Activated T-cell treated with anti-CD3 and anti-CD28 coated beads, Interleukin-2, amount 50 U/mL, for 24 hours (primary cell): ENCODE measurements around the gene MADCAM1.
A peak's percentile ranks its signal among the peaks of the same experiment; 100 is the strongest.

ENCODE experiments used
- DNase-seq: peaks from one replicate; pipeline ENCODE4 v3.0.0-alpha.2; 2020
- H3K27ac Mint-ChIP-seq: 2 replicates; pipeline ENCODE4 v1.8.0; 2020; ENCODE audit warnings: mild to moderate bottlenecking, mixed read lengths
- H3K27me3 Mint-ChIP-seq: 2 replicates; pipeline ENCODE4 v1.8.0; 2020; ENCODE audit warnings: mixed read lengths
- H3K36me3 Mint-ChIP-seq: 2 replicates; pipeline ENCODE4 v1.8.0; 2020; ENCODE audit warnings: low read depth, mixed read lengths
- H3K4me1 Mint-ChIP-seq: 2 replicates; pipeline ENCODE4 v1.8.0; 2020; ENCODE audit warnings: low read depth, mixed read lengths
- H3K4me3 Mint-ChIP-seq: 2 replicates; pipeline ENCODE4 v1.8.0; 2020; ENCODE audit warnings: mild to moderate bottlenecking, moderate library complexity, mixed read lengths
- H3K9me3 Mint-ChIP-seq: 2 replicates; pipeline ENCODE4 v1.8.0; 2020; ENCODE audit warnings: mixed read lengths

MADCAM1 gene

GRCh38 chr19:524062-524674 is 27.9 kb downstream of the MADCAM1 start:
- no peaks in the 10 kb centered on the region for H3K27me3 Mint-ChIP-seq
- H3K9me3 Mint-ChIP-seq, result no peaks in the 10 kb centered on the region
- DNase-seq, result no peak
- no peak overlapping the region for H3K4me3 Mint-ChIP-seq
- H3K4me1 Mint-ChIP-seq, result peaks cover 5% of the 10 kb centered on the region
- no peak overlapping the region for H3K27ac Mint-ChIP-seq
- no peaks in the 10 kb centered on the region for H3K36me3 Mint-ChIP-seq

GRCh38 chr19:525029-525428 is 28.7 kb downstream of the MADCAM1 start:
- Mint-ChIP-seq H3K4me3 (no peak overlapping the region), H3K27ac (no peak overlapping the region), H3K36me3 (no peaks in the 10 kb centered on the region), H3K4me1 (peaks cover 4% of the 10 kb centered on the region), H3K27me3 (no peaks in the 10 kb centered on the region), H3K9me3 (no peaks in the 10 kb centered on the region)
- no peak for DNase-seq

- H3K4me3 Mint-ChIP-seq, result no peak overlapping the region
- no peak overlapping the region for H3K27ac Mint-ChIP-seq
- H3K27me3 Mint-ChIP-seq, result no peaks in the 10 kb centered on the region
- DNase-seq, result no peak
- H3K36me3 Mint-ChIP-seq, result no peaks in the 10 kb centered on the region
- peaks cover 11% of the 10 kb centered on the region for H3K4me1 Mint-ChIP-seq
- no peaks in the 10 kb centered on the region for H3K9me3 Mint-ChIP-seq
Observed at GRCh38 chr19:525857-526419, 29.7 kb downstream of the MADCAM1 start.

- Mint-ChIP-seq H3K9me3 (no peaks in the 10 kb centered on the region), H3K4me3 (peak overlapping the region; percentile 83), H3K4me1 (peaks cover 29% of the 10 kb centered on the region), H3K27me3 (no peaks in the 10 kb centered on the region), H3K36me3 (peaks cover 4% of the 10 kb centered on the region), H3K27ac (peak overlapping the region; percentile 93)
- DNase-seq, result no peak
Observed at GRCh38 chr19:530134-531008, 34.1 kb downstream of the MADCAM1 start.

GRCh38 chr19:531009-531752 is 34.9 kb downstream of the MADCAM1 start:
- Mint-ChIP-seq H3K9me3 (no peaks in the 10 kb centered on the region), H3K36me3 (peaks cover 7% of the 10 kb centered on the region), H3K4me3 (peak overlapping the region; percentile 83), H3K4me1 (peaks cover 29% of the 10 kb centered on the region), H3K27me3 (no peaks in the 10 kb centered on the region), H3K27ac (peak overlapping the region; percentile 93)
- peak; percentile 91 for DNase-seq

- H3K4me1 Mint-ChIP-seq, result peaks cover 29% of the 10 kb centered on the region
- H3K36me3 Mint-ChIP-seq, result peaks cover 14% of the 10 kb centered on the region
- H3K27ac Mint-ChIP-seq, result peak within 1 kb of the TSS; percentile 93
- H3K9me3 Mint-ChIP-seq, result no peaks in the 10 kb centered on the region
- DNase-seq, result no peak
- H3K27me3 Mint-ChIP-seq, result no peaks in the 10 kb centered on the region
- peak within 1 kb of the TSS; percentile 87 for H3K4me3 Mint-ChIP-seq
Observed at GRCh38 chr19:531753-532560, 35.7 kb downstream of the MADCAM1 start, which contains the start of gene CDC34. CDC34 (plus strand) TSS chr19:531760; CDS start chr19:531932, 172 bp downstream.

- Mint-ChIP-seq H3K4me1 (peaks cover 29% of the 10 kb centered on the region), H3K9me3 (no peaks in the 10 kb centered on the region), H3K4me3 (peak overlapping the region; percentile 87), H3K27me3 (no peaks in the 10 kb centered on the region), H3K27ac (peak overlapping the region; percentile 85), H3K36me3 (peaks cover 18% of the 10 kb centered on the region)
- DNase-seq, result peak; percentile 53
Observed at GRCh38 chr19:532561-533363, 36.5 kb downstream of the MADCAM1 start.

GRCh38 chr19:533364-534058 is 37.2 kb downstream of the MADCAM1 start:
- Mint-ChIP-seq H3K27me3 (no peaks in the 10 kb centered on the region), H3K4me3 (peak overlapping the region; percentile 87), H3K9me3 (no peaks in the 10 kb centered on the region), H3K36me3 (peaks cover 25% of the 10 kb centered on the region), H3K27ac (peak overlapping the region; percentile 40), H3K4me1 (peaks cover 27% of the 10 kb centered on the region)
- no peak for DNase-seq

- no peak overlapping the region for H3K27ac Mint-ChIP-seq
- peaks cover 27% of the 10 kb centered on the region for H3K4me1 Mint-ChIP-seq
- peaks cover 31% of the 10 kb centered on the region for H3K36me3 Mint-ChIP-seq
- no peaks in the 10 kb centered on the region for H3K27me3 Mint-ChIP-seq
- no peak for DNase-seq
- no peaks in the 10 kb centered on the region for H3K9me3 Mint-ChIP-seq
- H3K4me3 Mint-ChIP-seq, result peak overlapping the region; percentile 87
Observed at GRCh38 chr19:534088-534487, 37.8 kb downstream of the MADCAM1 start.

GRCh38 chr19:535017-535835 is 38.9 kb downstream of the MADCAM1 start:
- H3K27me3 Mint-ChIP-seq, result no peaks in the 10 kb centered on the region
- peak overlapping the region; percentile 35 for H3K4me3 Mint-ChIP-seq
- H3K4me1 Mint-ChIP-seq, result peaks cover 24% of the 10 kb centered on the region
- no peak overlapping the region for H3K27ac Mint-ChIP-seq
- H3K9me3 Mint-ChIP-seq, result no peaks in the 10 kb centered on the region
- H3K36me3 Mint-ChIP-seq, result peaks cover 37% of the 10 kb centered on the region
- DNase-seq, result no peak

- Mint-ChIP-seq H3K4me3 (no peak overlapping the region), H3K36me3 (peaks cover 37% of the 10 kb centered on the region), H3K27me3 (no peaks in the 10 kb centered on the region), H3K27ac (no peak overlapping the region), H3K4me1 (peaks cover 18% of the 10 kb centered on the region), H3K9me3 (no peaks in the 10 kb centered on the region)
- DNase-seq, result no peak
Observed at GRCh38 chr19:536031-536880, 40.0 kb downstream of the MADCAM1 start.
